Measurements from ENCODE around the gene GATAD1. TPM values are rescaled to one million over a fixed set of nuclear protein-coding genes. Genes with fewer than 3 reads are reported as not detected.

The GATAD1 gene
- total and polyA plus RNA-seq, 2 of the 8 experiments (the other 6 are each of a cell fraction or from before 2014, with no cell fraction given): 17.1 to 34.7 TPM

DNA sequence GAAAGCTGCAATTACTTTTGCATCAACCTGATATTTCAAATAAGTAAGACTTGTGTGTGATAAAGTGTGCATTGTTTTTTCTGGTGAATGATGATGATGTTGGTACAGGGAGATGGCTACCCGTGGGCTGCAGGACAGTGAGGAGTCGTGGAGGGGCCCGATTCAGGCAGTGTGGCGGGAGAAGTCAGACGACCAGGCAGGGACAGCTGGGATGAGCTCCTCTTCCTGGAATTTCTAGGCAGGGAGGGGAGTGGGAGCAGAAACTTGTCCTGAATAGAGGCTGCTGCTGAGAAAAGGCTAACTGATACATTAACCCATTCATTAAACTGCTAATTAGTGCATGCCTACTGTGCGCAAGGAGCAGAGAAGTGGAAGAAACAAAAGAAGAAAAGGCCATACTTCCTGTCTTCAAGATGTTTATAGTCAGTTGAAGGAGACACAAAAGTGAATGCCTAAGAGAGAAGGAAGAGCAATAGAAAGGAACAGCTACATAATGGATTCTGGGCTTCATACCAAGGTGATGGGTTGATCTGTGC lies 9.3 kb upstream of the GATAD1 start:
- H3K79me1 ChIP-seq (ENCODE audit: low read depth, low read length): no peaks in the 10 kb centered on the region
- H2AK5ac ChIP-seq (ENCODE audit: low read depth, low read length): no peak overlapping the region
- H3K18ac ChIP-seq (ENCODE audit: extremely low read depth, low read length): no peak overlapping the region
- H4K91ac ChIP-seq (replicated peaks; ENCODE audit: insufficient read length, low read length): peak overlapping the region; percentile 60
- H4K8ac ChIP-seq (ENCODE audit: extremely low read depth, insufficient read depth, low read length): no peak overlapping the region
- no peaks in the 10 kb centered on the region for H3K36me3 ChIP-seq (ENCODE audit: control insufficient read depth in 2 of 4, insufficient read depth in 4 of 4, low read length in 3 of 4)
- H3K4me2 ChIP-seq (ENCODE audit: insufficient read depth in 1 of 2, low read depth in 2 of 2, low read length in 2 of 2): no peak overlapping the region; a peak in 1 of 4 replicates
- no peak overlapping the region; the same call in 1 of the 2 replicates for H2BK12ac ChIP-seq (ENCODE audit: low read depth, low read length)
- no peak overlapping the region for H2BK120ac ChIP-seq (replicated peaks; ENCODE audit: low read depth, low read length)
- no peaks in the 10 kb centered on the region for H3K27me3 ChIP-seq (replicated peaks in 1 of 4; ENCODE audit: control insufficient read depth in 3 of 4, extremely low read depth in 1 of 4, insufficient read depth in 3 of 4, low read length in 3 of 4)
- H3K79me2 ChIP-seq (ENCODE audit: control insufficient read depth in 1 of 2, insufficient read depth in 2 of 2, low read length in 2 of 2): no peaks in the 10 kb centered on the region
- POLR2A ChIA-PET (ENCODE audit: partially characterized antibody): interaction anchor here (0.6 to 1.4 kb wide), 3 partner anchors 9 to 23 kb away, joined by 3 to 13 read pairs (median 3); partner anchors contain the start of gene GATAD1
- FAIRE-seq (no peak), DNase-seq (ENCODE audit: low read depth in 1 of 2, low spot score in 2 of 2) (no peak)
- H3K23ac ChIP-seq (ENCODE audit: insufficient read length): no peak overlapping the region
- no peak overlapping the region for H3K56ac ChIP-seq (replicated peaks; ENCODE audit: insufficient read length, low read depth, low read length)
- H3K14ac ChIP-seq (ENCODE audit: insufficient read length): no peak overlapping the region
- no peak overlapping the region for H3K4ac ChIP-seq (replicated peaks; ENCODE audit: insufficient read length, low read depth, low read length)
- no peak overlapping the region for H2BK15ac ChIP-seq (ENCODE audit: low read length)
- no peaks in the 10 kb centered on the region; the same call in 1 of the 2 replicates for H3K23me2 ChIP-seq (ENCODE audit: low read depth, low read length)
- WGBS, 2 experiments (ENCODE audit: extremely low coverage in 1 of 2, insufficient coverage in 1 of 2, insufficient read length in 1 of 2, insufficient replicate concordance in 2 of 2, low coverage in 1 of 2, low lambda C conversion rate in 2 of 2, missing lambda C conversion rate in 1 of 2): 74% methylated on average over 6 of the region's 6 CpGs; no CpG with 5 or more reads in 1 of the 2 experiments
- peak overlapping the region; percentile 4; the same call in 1 of the 2 replicates for H2AFZ ChIP-seq (ENCODE audit: low read length)
- H3K27ac ChIP-seq (ENCODE audit: low read depth, low read length): no peak overlapping the region; the same call in 1 of the 2 replicates
- no peaks in the 10 kb centered on the region for H4K20me1 ChIP-seq (replicated peaks in 1 of 2; ENCODE audit: control insufficient read depth in 1 of 2, insufficient read depth in 2 of 2, low read length in 2 of 2)
- H3K4me3 ChIP-seq (ENCODE audit: extremely low read depth in 1 of 4, insufficient read depth in 2 of 4, low read depth in 3 of 4, low read length in 4 of 4): no peak overlapping the region
- no peak overlapping the region; the same call in 1 of the 2 replicates for H2BK5ac ChIP-seq (ENCODE audit: low read depth, low read length)
- CTCF ChIA-PET (ENCODE audit: partially characterized antibody): interaction anchor here (0.6 to 2.2 kb wide), 7 partner anchors 9 to 39 kb away, joined by 3 to 15 read pairs (median 3); partner anchors contain the start of gene GATAD1
- H3K4me1 ChIP-seq (replicated peaks in 1 of 4; ENCODE audit: control insufficient read depth in 3 of 4, insufficient read depth in 4 of 4, low read length in 3 of 4): peaks cover 0 to 11% (median 5%) of the 10 kb centered on the region in 4 experiments; a peak in 4 of 7 replicates
- H3K9ac ChIP-seq (replicated peaks in 1 of 4; ENCODE audit: extremely low read depth in 1 of 4, low read depth in 3 of 4, low read length in 3 of 4): no peak overlapping the region
- 0 out of 2 replicates have a peak overlapping the region, but pooled peaks have one; percentile 11 for H2BK20ac ChIP-seq (ENCODE audit: low read length)
- no peak overlapping the region for H4K5ac ChIP-seq (ENCODE audit: insufficient read length, low read depth, low read length)
- H3K9me3 ChIP-seq (ENCODE audit: insufficient read depth in 2 of 2, low read depth in 1 of 2, low read length in 1 of 2): no peaks in the 10 kb centered on the region
- TF ChIP-seq TEAD4 (IDR thresholded peaks at IDR 0.05; ENCODE audit: low read depth, low read length): peak; percentile 38; the same call in 1 of the 2 replicates
- TF ChIP-seq RNF2 (IDR thresholded peaks at IDR 0.05; ENCODE audit: borderline replicate concordance, low read depth, low read length, missing control alignments, poor library complexity, severe bottlenecking): no peak
- TF ChIP-seq, protein P1, sequence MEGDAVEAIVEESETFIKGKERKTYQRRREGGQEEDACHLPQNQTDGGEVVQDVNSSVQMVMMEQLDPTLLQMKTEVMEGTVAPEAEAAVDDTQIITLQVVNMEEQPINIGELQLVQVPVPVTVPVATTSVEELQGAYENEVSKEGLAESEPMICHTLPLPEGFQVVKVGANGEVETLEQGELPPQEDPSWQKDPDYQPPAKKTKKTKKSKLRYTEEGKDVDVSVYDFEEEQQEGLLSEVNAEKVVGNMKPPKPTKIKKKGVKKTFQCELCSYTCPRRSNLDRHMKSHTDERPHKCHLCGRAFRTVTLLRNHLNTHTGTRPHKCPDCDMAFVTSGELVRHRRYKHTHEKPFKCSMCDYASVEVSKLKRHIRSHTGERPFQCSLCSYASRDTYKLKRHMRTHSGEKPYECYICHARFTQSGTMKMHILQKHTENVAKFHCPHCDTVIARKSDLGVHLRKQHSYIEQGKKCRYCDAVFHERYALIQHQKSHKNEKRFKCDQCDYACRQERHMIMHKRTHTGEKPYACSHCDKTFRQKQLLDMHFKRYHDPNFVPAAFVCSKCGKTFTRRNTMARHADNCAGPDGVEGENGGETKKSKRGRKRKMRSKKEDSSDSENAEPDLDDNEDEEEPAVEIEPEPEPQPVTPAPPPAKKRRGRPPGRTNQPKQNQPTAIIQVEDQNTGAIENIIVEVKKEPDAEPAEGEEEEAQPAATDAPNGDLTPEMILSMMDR (IDR thresholded peaks at IDR 0.05; ENCODE audit: control extremely low read depth in 1 of 3, insufficient read depth in 1 of 3, low read depth in 1 of 3, low read length in 3 of 3): no peak
- TF ChIP-seq POLR2AphosphoS5 (IDR thresholded peaks at IDR 0.05; ENCODE audit: low read depth, low read length): no peak
- TF ChIP-seq TAF7 (optimal IDR thresholded peaks at IDR 0.05; ENCODE audit: borderline replicate concordance, low read depth, low read length): no peak
- no peak for TF ChIP-seq SIN3A (conservative IDR thresholded peaks at IDR 0.05 in 1 of 2, IDR thresholded peaks at IDR 0.05 in 1 of 2; ENCODE audit: low read depth in 1 of 2, low read length in 2 of 2)
- TF ChIP-seq KDM1A (IDR thresholded peaks at IDR 0.05; ENCODE audit: borderline replicate concordance, low read length): no peak
- TF ChIP-seq RFX5 (IDR thresholded peaks at IDR 0.05; ENCODE audit: borderline replicate concordance, low read depth, low read length): no peak
